GM21786 (cell line): ENCODE results near the gene PVALEF.
"Not testable (repeated sequence)": the region's sequence is repeated elsewhere in the genome, so short reads cannot be mapped to it uniquely, and the experiment has no call there.

Source experiments
- ATAC-seq: cut with Tn5 transposase; IDR thresholded peaks from one replicate; pipeline ENCODE4 v1.9.1; 2021; ENCODE audit not compliant: unreplicated experiment

Gene PVALEF

GRCh38 chr17:81143200-81143527 is 22.1 kb upstream of the PVALEF start:
- no peak for ATAC-seq

- ATAC-seq, result no peak
Observed at GRCh38 chr17:81143717-81144422, 21.4 kb upstream of the PVALEF start.

- no peak for ATAC-seq
Observed at GRCh38 chr17:81144423-81144781, 20.9 kb upstream of the PVALEF start.

GRCh38 chr17:81146208-81146607 is 19.1 kb upstream of the PVALEF start:
- not testable (repeated sequence) for ATAC-seq

GRCh38 chr17:81147701-81148100 is 17.6 kb upstream of the PVALEF start:
- ATAC-seq, result no peak

- ATAC-seq, result no peak
Observed at GRCh38 chr17:81148571-81148970, 16.7 kb upstream of the PVALEF start.

- ATAC-seq, result no peak
Observed at GRCh38 chr17:81148986-81149533, 16.2 kb upstream of the PVALEF start.

GRCh38 chr17:81150377-81151077 is 14.8 kb upstream of the PVALEF start:
- ATAC-seq, result no peak

GRCh38 chr17:81151278-81151677 is 14.0 kb upstream of the PVALEF start:
- ATAC-seq, result no peak

GRCh38 chr17:81152288-81152828 is 12.9 kb upstream of the PVALEF start:
- no peak for ATAC-seq

GRCh38 chr17:81153340-81153803 is 11.9 kb upstream of the PVALEF start:
- no peak for ATAC-seq

GRCh38 chr17:81154016-81154415 is 11.3 kb upstream of the PVALEF start:
- not testable (repeated sequence) for ATAC-seq

GRCh38 chr17:81154961-81155360 is 10.3 kb upstream of the PVALEF start:
- ATAC-seq, result no peak

- no peak for ATAC-seq
Observed at GRCh38 chr17:81156866-81157805, 8.2 kb upstream of the PVALEF start.

GRCh38 chr17:81157848-81158687 is 7.2 kb upstream of the PVALEF start:
- ATAC-seq, result no peak

GRCh38 chr17:81158688-81159590 is 6.4 kb upstream of the PVALEF start:
- no peak for ATAC-seq

GRCh38 chr17:81159611-81160265 is 5.6 kb upstream of the PVALEF start:
- no peak for ATAC-seq

- ATAC-seq, result no peak
Observed at GRCh38 chr17:81160306-81160705, 5.0 kb upstream of the PVALEF start.
